HL-60/S4 treated with retinoic acid at 250 ng/mL for 4 days and 3 days (cell line): ENCODE results near the gene KCNH8.

Experiments used
- in situ Hi-C: fragments of 300-500 bp; cut with MboI; formaldehyde crosslinking; loops from 2 replicates; pipeline ENCODE4 v1.7.0; 2022; ENCODE audit warnings: low sequenced_read_pairs

KCNH8 gene

GRCh38 chr3:19248143-19248542 is 99.8 kb downstream of the KCNH8 start:
- in situ Hi-C loops = no loop called here

GRCh38 chr3:19248767-19249166 is 100.5 kb downstream of the KCNH8 start:
- in situ Hi-C loops = no loop called here

- in situ Hi-C loops = no loop called here
Observed at GRCh38 chr3:19250959-19251610, 102.8 kb downstream of the KCNH8 start.

GRCh38 chr3:19254189-19254588 is 105.9 kb downstream of the KCNH8 start:
- in situ Hi-C loops = no loop called here

GRCh38 chr3:19254784-19255338 is 106.6 kb downstream of the KCNH8 start:
- in situ Hi-C loops = no loop called here

- in situ Hi-C loops = no loop called here
Observed at GRCh38 chr3:19256313-19256712, 108.0 kb downstream of the KCNH8 start.

GRCh38 chr3:19263606-19264005 is 115.3 kb downstream of the KCNH8 start:
- in situ Hi-C loops = no loop called here

- in situ Hi-C loops = no loop called here
Observed at GRCh38 chr3:19264424-19264823, 116.1 kb downstream of the KCNH8 start.

GRCh38 chr3:19267040-19267439 is 118.7 kb downstream of the KCNH8 start:
- in situ Hi-C loops = no loop called here

GRCh38 chr3:19270481-19270880 is 122.2 kb downstream of the KCNH8 start:
- in situ Hi-C loops = no loop called here

- in situ Hi-C loops = no loop called here
Observed at GRCh38 chr3:19272296-19272695, 124.0 kb downstream of the KCNH8 start.

GRCh38 chr3:19273091-19273490 is 124.8 kb downstream of the KCNH8 start:
- in situ Hi-C loops = no loop called here

GRCh38 chr3:19274576-19274975 is 126.3 kb downstream of the KCNH8 start:
- in situ Hi-C loops = no loop called here

- in situ Hi-C loops = no loop called here
Observed at GRCh38 chr3:19284974-19285373, 136.7 kb downstream of the KCNH8 start.

- in situ Hi-C loops = no loop called here
Observed at GRCh38 chr3:19293295-19293694, 145.0 kb downstream of the KCNH8 start.

GRCh38 chr3:19295208-19295607 is 146.9 kb downstream of the KCNH8 start:
- in situ Hi-C loops = no loop called here

GRCh38 chr3:19331931-19332330 is 183.6 kb downstream of the KCNH8 start:
- in situ Hi-C loops = no loop called here

GRCh38 chr3:19334120-19334519 is 185.8 kb downstream of the KCNH8 start:
- in situ Hi-C loops = no loop called here

- in situ Hi-C loops = no loop called here
Observed at GRCh38 chr3:19338769-19339168, 190.5 kb downstream of the KCNH8 start.

GRCh38 chr3:19342389-19342788 is 194.1 kb downstream of the KCNH8 start:
- in situ Hi-C loops = no loop called here

GRCh38 chr3:19346759-19347158 is 198.4 kb downstream of the KCNH8 start:
- in situ Hi-C loops = no loop called here

- in situ Hi-C loops = no loop called here
Observed at GRCh38 chr3:19347671-19348070, 199.4 kb downstream of the KCNH8 start.

GRCh38 chr3:19348500-19348899 is 200.2 kb downstream of the KCNH8 start:
- in situ Hi-C loops = no loop called here
